ENCODE data around the gene LRIT3. TPM values are rescaled to one million over a fixed set of nuclear protein-coding genes. Genes with fewer than 3 reads are reported as not detected.

The LRIT3 gene
- total and polyA plus RNA-seq, 2 of the 8 experiments (the other 6 are each of a cell fraction or from before 2014, with no cell fraction given) = 0.11 TPM; not detected in 1

DNA sequence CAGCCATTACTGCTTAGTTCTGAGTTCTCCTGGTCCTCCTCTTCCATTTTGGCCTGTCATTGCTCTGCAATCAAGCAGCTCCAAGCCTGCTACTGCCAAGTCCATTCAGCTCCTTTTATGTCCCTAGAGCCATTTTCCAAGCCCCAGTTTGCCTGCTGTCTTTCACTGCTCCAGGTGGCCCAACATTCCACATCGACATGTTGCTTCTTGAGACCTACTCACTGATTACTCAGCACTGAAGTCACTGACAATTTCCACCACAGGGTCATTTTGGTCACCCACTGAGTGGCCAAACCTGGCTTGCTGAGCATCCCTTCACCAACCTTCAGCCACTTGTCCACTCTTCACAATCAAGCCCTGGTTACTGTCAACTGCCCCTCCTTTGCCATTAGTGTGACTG, 27.2 kb downstream of the LRIT3 start:
- Histone ChIP-seq H4K91ac (replicated peaks; ENCODE audit: insufficient read length, low read length) (no peak overlapping the region), H3K9me3 (ENCODE audit: insufficient read depth in 2 of 2, low read depth in 1 of 2, low read length in 1 of 2) (no peaks in the 10 kb centered on the region), H4K20me1 (replicated peaks in 1 of 2; ENCODE audit: control insufficient read depth in 1 of 2, insufficient read depth in 2 of 2, low read length in 2 of 2) (no peaks in the 10 kb centered on the region), H2BK12ac (ENCODE audit: low read depth, low read length) (no peak overlapping the region), H3K23me2 (ENCODE audit: low read depth, low read length) (no peaks in the 10 kb centered on the region), H3K23ac (ENCODE audit: insufficient read length) (no peak overlapping the region), H3K56ac (replicated peaks; ENCODE audit: insufficient read length, low read depth, low read length) (no peak overlapping the region), H2AFZ (ENCODE audit: low read length) (no peak overlapping the region), H4K8ac (ENCODE audit: extremely low read depth, insufficient read depth, low read length) (no peak overlapping the region), H3K18ac (ENCODE audit: extremely low read depth, low read length) (no peak overlapping the region), H3K27me3 (replicated peaks in 1 of 4; ENCODE audit: control insufficient read depth in 3 of 4, extremely low read depth in 1 of 4, insufficient read depth in 3 of 4, low read length in 3 of 4) (no peaks in the 10 kb centered on the region), H3K27ac (ENCODE audit: low read depth, low read length) (no peak overlapping the region), H3K9ac (replicated peaks in 1 of 4; ENCODE audit: extremely low read depth in 1 of 4, low read depth in 3 of 4, low read length in 3 of 4) (no peak overlapping the region), H3K14ac (ENCODE audit: insufficient read length) (no peak overlapping the region), H2BK15ac (ENCODE audit: low read length) (no peak overlapping the region), H4K5ac (ENCODE audit: insufficient read length, low read depth, low read length) (no peak overlapping the region), H3K79me2 (ENCODE audit: control insufficient read depth in 1 of 2, insufficient read depth in 2 of 2, low read length in 2 of 2) (no peaks in the 10 kb centered on the region), H3K4ac (replicated peaks; ENCODE audit: insufficient read length, low read depth, low read length) (no peak overlapping the region), H2BK5ac (ENCODE audit: low read depth, low read length) (no peak overlapping the region), H2AK5ac (ENCODE audit: low read depth, low read length) (no peak overlapping the region), H3K4me2 (ENCODE audit: insufficient read depth in 1 of 2, low read depth in 2 of 2, low read length in 2 of 2) (no peak overlapping the region), H2BK20ac (ENCODE audit: low read length) (no peak overlapping the region), H2BK120ac (replicated peaks; ENCODE audit: low read depth, low read length) (no peak overlapping the region), H3K36me3 (ENCODE audit: control insufficient read depth in 2 of 4, insufficient read depth in 4 of 4, low read length in 3 of 4) (no peaks in the 10 kb centered on the region), H3K4me1 (replicated peaks in 1 of 4; ENCODE audit: control insufficient read depth in 3 of 4, insufficient read depth in 4 of 4, low read length in 3 of 4) (no peaks in the 10 kb centered on the region), H3K4me3 (ENCODE audit: extremely low read depth in 1 of 4, insufficient read depth in 2 of 4, low read depth in 3 of 4, low read length in 4 of 4) (no peak overlapping the region), H3K79me1 (ENCODE audit: low read depth, low read length) (no peaks in the 10 kb centered on the region)
- FAIRE-seq = no peak
- CTCF ChIA-PET (ENCODE audit: partially characterized antibody) = interaction anchor here (1.0 to 1.1 kb wide), 2 partner anchors 8 to 9 kb away, joined by 4 to 5 read pairs; no protein-coding TSS in a partner anchor
- POLR2A ChIA-PET (ENCODE audit: partially characterized antibody) = no interaction called here
- DNase-seq (ENCODE audit: low read depth in 1 of 2, low spot score in 2 of 2) = no peak
- WGBS, 2 experiments (ENCODE audit: extremely low coverage in 1 of 2, insufficient coverage in 1 of 2, insufficient read length in 1 of 2, insufficient replicate concordance in 2 of 2, low coverage in 1 of 2, low lambda C conversion rate in 2 of 2, missing lambda C conversion rate in 1 of 2) = 92% methylated on average over 1 of the region's 1 CpG; no CpG with 5 or more reads in 1 of the 2 experiments

Measured in H1 (cell line).